Ammon's horn (tissue), 1 donor: Measurements from ENCODE around the gene TESMIN.

ENCODE experiments used
- DNase-seq: peaks from one replicate; pipeline ENCODE4 v3.0.0-alpha.2; 2016; ENCODE audit warnings: low spot score

The TESMIN gene

GRCh38 chr11:68683536-68684384, 67.6 kb downstream of the TESMIN start:
- no peak for DNase-seq

- DNase-seq = no peak
These were observed 68.2 kb downstream of the TESMIN start for GRCh38 chr11:68683121-68683520.

- no peak for DNase-seq
These were observed 68.8 kb downstream of the TESMIN start for GRCh38 chr11:68682531-68682961.

GRCh38 chr11:68680541-68681231, 70.6 kb downstream of the TESMIN start:
- no peak for DNase-seq

- DNase-seq = peak; percentile 37
These were observed 73.3 kb downstream of the TESMIN start for GRCh38 chr11:68678031-68678441.

- no peak for DNase-seq
These were observed 73.9 kb downstream of the TESMIN start for GRCh38 chr11:68677432-68677831.

- DNase-seq = no peak
These were observed 76.9 kb downstream of the TESMIN start for GRCh38 chr11:68674461-68674860.

- DNase-seq = no peak
These were observed 77.3 kb downstream of the TESMIN start for GRCh38 chr11:68673991-68674390.

- no peak for DNase-seq
These were observed 77.9 kb downstream of the TESMIN start for GRCh38 chr11:68673306-68673945.

- DNase-seq = no peak
These were observed 80.9 kb downstream of the TESMIN start for GRCh38 chr11:68670208-68670992.

- DNase-seq = no peak
These were observed 81.8 kb downstream of the TESMIN start for GRCh38 chr11:68669301-68670090.

GRCh38 chr11:68667511-68668500, 83.5 kb downstream of the TESMIN start:
- no peak for DNase-seq

- no peak for DNase-seq
These were observed 84.5 kb downstream of the TESMIN start for GRCh38 chr11:68666849-68667248.

- DNase-seq = no peak
These were observed 85.9 kb downstream of the TESMIN start for GRCh38 chr11:68665436-68665835.

- DNase-seq = no peak
These were observed 86.4 kb downstream of the TESMIN start for GRCh38 chr11:68664906-68665305.

GRCh38 chr11:68664141-68664540, 87.2 kb downstream of the TESMIN start:
- no peak for DNase-seq

- DNase-seq = no peak
These were observed 87.8 kb downstream of the TESMIN start for GRCh38 chr11:68663482-68664010.

- no peak for DNase-seq
These were observed 89.4 kb downstream of the TESMIN start for GRCh38 chr11:68661697-68662603.

GRCh38 chr11:68661014-68661413, 90.3 kb downstream of the TESMIN start:
- DNase-seq = no peak
